ENCODE results near the gene JADE2.

The JADE2 gene

GRCh38 chr5:134530301-134531077, 5.0 kb downstream of the JADE2 start:
- DNase-seq (ENCODE audit: low read depth): no peak

GRCh38 chr5:134533115-134533815, 7.8 kb downstream of the JADE2 start:
- no peak for DNase-seq (ENCODE audit: low read depth)

DNA sequence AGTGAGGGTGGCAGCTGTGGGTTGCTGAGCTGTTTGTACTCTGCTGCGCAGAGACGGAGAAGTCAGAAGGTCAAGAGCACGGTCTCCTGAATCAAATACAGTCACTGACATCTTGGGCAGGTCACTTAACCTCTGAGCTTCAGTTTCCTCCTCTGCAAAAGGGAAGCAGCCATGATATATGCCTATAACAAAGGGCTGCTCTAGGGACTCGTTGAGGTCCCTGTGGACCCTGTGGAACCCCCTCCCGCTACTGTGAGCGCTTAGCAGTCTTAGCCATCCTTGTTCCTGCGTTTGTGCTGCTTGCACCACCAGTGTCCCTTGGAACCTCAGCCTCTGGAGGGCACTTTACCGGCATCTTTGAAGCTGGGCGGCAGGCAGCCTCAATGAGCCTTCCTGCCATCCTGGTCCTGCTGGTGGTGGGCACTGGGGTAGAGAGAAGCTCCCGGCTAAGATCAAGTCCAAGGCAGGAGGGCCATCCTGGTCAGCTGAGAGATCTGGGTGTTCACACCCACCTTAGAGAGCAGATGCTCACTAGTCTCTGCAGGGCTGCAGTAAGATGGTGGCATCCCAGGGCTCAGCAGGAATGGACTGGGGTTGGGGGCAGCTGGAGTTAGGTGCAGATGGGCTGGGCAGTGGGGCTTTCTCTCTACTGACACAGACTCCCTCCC, 8.7 kb downstream of the JADE2 start:
- DNase-seq (ENCODE audit: low read depth): no peak

DNA sequence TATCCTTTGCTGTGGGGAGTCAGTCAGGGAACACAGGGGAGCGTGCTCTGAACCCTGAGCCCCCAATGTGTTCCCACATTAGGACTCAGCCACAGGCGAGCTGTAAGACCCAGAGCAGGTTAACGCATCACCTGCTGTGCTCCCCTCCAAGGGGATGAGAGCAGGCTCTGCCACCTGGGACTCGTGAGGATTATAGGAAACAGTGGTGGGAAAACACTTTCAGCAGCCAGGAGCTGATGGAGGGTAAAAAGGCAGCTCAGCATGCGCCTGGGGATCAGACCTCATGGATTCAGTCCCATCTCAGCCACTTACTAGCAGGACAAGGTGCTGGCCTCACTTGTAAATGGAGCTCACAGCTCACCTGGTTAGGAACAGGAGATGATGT, 9.2 kb downstream of the JADE2 start:
- no peak for DNase-seq (ENCODE audit: low read depth)

GRCh38 chr5:134536876-134537275, 11.4 kb downstream of the JADE2 start:
- DNase-seq (ENCODE audit: low read depth): no peak

DNA sequence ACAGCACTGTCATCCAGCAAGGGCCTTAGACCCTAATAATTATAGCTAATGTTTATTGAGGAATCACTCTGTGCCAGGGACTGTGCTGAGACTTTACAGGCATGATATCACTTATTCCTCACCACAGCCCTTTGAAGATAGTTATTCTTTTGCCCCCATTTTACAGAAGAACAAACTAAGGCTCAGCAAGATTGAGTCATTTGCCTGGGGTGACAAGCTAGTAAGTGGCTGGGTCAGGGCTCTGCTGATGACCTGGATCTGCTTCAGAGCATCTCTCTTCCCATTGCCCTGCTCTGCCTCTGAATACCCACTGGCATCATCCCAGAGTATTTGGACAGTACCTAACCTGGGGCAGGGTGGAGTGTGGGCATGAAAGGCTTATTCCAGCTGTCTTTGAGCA, 11.8 kb downstream of the JADE2 start:
- no peak for DNase-seq (ENCODE audit: low read depth)

DNA sequence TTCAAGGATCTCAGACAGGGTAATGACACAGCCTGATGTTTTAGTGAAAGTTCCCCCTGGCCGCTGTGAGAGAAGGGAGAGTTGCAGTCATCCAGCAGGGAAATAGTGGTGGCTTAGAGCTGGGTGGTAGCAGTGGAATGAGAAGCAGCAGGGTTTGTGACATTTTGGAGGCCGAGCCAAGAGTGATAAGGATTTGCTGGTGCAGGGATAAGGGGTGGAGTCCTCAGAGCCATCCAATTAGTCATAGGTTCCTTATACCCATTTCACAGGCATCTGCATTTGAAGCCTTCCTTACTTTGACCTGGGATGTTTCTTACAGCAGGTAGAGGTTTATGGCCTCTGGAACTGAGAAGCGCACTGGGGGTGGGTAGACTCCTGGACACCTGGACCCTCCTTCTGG, 12.8 kb downstream of the JADE2 start:
- no peak for DNase-seq (ENCODE audit: low read depth)

- no peak for DNase-seq (ENCODE audit: low read depth)
Observed at GRCh38 chr5:134539732-134540131, 14.3 kb downstream of the JADE2 start.

GRCh38 chr5:134540747-134541733, 15.6 kb downstream of the JADE2 start:
- no peak for DNase-seq (ENCODE audit: low read depth)

GRCh38 chr5:134541736-134542376, 16.4 kb downstream of the JADE2 start:
- DNase-seq (ENCODE audit: low read depth): no peak

DNA sequence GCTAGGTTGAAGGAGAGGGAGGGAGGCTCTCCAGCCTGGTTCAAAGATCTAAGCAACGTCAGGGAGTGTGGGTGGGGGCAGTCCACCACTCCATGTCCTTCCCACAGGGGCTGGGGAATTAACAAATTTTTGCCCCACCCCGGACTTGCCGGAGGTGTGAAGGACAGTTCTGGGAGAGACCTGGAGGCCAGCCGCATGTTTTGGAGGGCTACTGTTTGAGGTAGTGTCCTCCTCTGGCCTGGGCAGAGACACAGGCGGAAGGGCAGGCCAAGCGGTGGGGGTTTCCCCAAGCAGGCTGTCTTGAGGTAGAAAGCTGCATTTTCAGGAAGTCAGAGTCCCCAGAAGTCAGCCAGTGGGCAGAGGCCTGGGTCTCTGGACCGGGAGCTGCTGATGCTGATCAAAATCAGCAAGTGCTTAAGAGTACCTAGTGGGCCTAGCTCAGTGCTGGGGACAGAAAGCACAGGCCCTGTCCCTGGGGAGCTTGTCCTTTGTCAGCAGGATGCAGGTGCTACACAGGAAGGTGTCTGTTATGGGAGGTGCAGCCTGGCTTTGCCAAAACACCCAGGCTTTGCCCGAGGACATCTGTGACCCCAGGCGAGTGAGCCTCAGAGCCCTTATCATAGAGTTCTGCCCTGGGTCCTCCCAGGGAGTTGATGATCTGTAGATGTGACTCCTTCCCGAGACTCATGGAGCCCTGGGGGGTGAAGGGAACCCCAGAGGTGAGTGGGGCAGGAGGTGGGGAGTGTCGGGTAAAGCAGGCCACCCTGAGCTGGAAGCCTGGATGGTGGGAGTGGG, 18.5 kb downstream of the JADE2 start:
- DNase-seq (ENCODE audit: low read depth): no peak

DNA sequence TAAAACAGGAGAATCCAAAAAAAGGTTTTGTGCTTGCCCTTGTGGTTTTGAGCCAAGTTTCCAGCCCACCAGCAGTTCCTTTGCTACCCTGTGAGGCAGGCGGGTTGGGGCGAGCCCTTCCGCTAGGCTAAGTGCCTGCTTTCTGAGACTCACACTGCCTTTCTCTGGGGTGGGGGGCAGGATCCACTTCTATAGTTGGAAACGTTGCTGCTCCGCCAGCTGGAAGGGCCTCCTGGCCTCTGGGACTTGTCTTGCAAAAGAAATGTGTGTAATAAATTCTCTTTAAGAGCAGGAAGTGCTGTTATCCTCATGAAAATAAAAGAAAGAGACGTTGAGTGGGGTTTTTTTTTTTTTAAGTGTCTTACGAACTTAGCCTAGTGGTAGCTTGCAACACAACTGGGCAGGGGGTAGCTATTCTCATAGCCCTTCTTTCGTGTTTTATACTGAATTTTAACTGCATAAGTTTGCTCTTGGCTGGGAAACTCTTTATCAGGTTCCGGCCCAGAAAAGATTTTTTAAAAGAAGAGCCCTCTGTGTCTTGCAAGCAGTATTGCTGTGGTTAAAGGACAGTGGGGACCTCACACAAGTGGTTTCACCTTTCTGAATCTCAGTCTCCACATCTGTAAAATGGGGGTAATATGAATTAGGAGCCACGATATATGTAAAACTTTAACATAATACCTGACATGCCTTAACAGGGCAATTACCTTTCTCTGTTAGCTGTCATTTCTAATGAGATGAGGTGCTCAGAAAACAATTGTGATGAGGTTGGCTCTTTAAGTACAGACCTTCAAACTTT, 19.8 kb downstream of the JADE2 start:
- no peak for DNase-seq (ENCODE audit: low read depth)

DNA sequence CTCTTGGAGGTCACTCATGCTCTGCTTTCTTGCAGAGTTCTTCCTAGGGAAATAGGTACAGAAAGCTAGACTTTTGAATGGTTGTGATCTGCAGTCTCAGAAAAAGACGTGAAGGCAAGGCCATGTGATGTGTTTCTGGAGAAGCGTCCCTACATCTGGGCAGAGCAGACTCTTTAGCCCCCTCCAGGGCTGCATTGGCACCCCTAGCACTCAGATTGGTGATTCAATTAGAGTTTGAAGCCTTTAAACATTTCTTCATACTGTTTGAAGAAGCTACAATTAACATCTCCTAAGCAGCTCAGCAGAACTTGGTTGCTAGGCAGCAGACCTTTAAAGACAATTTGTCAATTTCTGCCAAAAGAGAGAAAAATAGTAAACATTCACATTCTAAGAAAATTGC, 21.6 kb downstream of the JADE2 start:
- no peak for DNase-seq (ENCODE audit: low read depth)

GRCh38 chr5:134547579-134547978, 22.1 kb downstream of the JADE2 start:
- no peak for DNase-seq (ENCODE audit: low read depth)

DNA sequence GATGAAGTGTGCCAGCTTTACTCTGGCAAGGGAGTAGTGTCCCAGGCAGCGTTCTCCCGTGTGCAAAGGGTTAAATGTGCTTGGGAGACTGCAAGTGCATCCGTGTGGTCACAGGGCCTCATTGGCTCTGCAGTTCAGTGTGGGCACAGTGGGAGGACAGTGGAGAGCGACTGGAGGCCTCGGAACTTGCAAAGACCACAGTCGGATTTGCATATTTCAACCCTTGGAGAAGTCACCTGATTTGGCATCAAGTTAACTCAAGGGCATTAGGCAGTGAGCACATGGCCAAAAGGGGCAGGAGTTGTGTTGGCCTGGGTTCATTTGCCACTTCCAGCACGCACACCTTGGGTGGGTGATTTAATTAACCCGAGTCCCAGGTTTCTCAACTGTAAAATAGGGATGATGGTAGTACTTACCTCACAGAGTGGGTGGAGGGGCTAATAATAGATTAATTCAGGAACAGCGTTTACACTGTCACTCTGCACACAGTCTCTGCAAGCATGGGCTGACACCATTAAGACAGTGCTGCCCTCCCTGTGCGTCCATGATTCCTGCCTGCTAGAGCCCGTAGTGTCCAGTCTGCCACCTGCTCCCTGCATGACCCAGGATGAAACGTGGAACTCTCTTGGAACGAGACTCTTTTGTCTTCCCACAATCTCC, 22.7 kb downstream of the JADE2 start:
- DNase-seq (ENCODE audit: low read depth): no peak

- DNase-seq (ENCODE audit: low read depth): no peak
Observed at GRCh38 chr5:134549714-134550113, 24.2 kb downstream of the JADE2 start.

DNA sequence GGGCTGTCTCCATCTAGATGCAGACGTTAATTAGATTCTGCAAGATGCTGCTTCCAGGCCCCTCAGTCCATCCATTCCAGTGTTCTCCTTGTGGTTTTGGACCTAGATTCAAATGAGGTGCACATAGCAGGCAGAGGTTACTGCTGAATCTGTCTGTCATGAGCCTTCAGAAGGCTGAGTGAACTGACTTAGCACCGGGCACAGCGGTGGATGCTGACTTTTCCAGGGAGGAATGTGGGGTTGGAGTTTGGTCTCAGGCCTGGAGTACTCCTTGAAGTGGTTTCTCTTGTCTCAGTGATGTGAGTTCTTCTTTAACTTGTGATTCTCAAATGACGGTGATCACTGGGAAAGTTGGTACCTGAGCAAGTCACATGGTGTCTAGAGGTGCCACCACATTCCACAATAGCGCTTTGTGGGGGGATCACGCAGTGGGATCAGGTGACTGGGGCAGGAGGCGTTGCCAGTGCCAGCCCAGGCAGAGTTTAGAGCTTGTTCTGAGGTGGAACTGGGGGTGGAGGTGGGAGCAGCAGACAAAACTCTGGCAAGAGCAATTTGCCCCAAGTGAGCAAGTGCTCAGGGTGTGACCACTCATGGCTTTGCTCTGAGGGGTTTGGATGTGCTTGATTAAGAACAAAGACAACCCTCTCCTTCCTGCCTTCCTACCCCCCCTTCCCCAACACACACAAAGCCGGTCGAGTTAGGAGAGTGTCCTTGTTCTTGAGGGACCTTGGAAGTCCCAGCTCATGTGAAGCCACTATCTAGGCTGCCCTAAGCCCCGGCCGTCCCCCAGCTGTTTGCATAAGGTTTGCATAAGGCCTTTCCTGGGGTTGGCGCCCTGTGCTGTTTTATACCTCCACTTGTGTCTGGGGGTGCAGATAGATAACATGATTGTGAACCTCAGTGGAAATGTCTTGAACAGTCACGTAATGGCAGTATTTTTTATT, 25.1 kb downstream of the JADE2 start:
- no peak for DNase-seq (ENCODE audit: low read depth)

- DNase-seq (ENCODE audit: low read depth): no peak
Observed at GRCh38 chr5:134551901-134552300, 26.4 kb downstream of the JADE2 start.
